ENCODE results near the gene KLK5. TPM values are rescaled to one million over a fixed set of nuclear protein-coding genes. Genes with fewer than 3 reads are reported as not detected.

KLK5 gene
- total and polyA plus RNA-seq, 4 donors, result not detected

- peaks cover 0 to 4% (median 3%) of the 10 kb centered on the region in 4 donors for H3K27me3 ChIP-seq (ENCODE audit: control insufficient read depth in 4 of 4, insufficient read depth in 4 of 4, low read length in 3 of 4)
- no peak overlapping the region for H3K9ac ChIP-seq (ENCODE audit: low read depth in 1 of 2, low read length in 2 of 2)
- no peaks in the 10 kb centered on the region for H3K9me3 ChIP-seq (ENCODE audit: control insufficient read depth in 4 of 4, low read length in 3 of 4)
- H3K4me3 ChIP-seq (ENCODE audit: low read depth in 1 of 3, low read length in 3 of 3), result no peak overlapping the region
- DNase-seq (ENCODE audit: low spot score), result peak; percentile 73
- H3K27ac ChIP-seq (ENCODE audit: low read depth in 1 of 2, low read length in 2 of 2), result no peak overlapping the region
- TF ChIP-seq RXRA (IDR thresholded peaks at IDR 0.05) (no peak), RAD21 (IDR thresholded peaks at IDR 0.05) (peak; percentile 85 to 89), CTCF (IDR thresholded peaks at IDR 0.05; ENCODE audit: low read depth, low read length, missing input control) (peak; percentile 85)
- H3K4me1 ChIP-seq (ENCODE audit: control insufficient read depth in 4 of 4, insufficient read depth in 4 of 4, low read length in 3 of 4), result no peaks in the 10 kb centered on the region
- 29% methylated on average over 21 of the region's 21 CpGs for whole genome bisulfite sequencing
- no peaks in the 10 kb centered on the region for H3K36me3 ChIP-seq (ENCODE audit: control insufficient read depth in 4 of 4, insufficient read depth in 3 of 4, low read depth in 1 of 4, low read length in 3 of 4)
Measured at GRCh38 chr19:50922317-50922853, 30.5 kb downstream of the KLK5 start.

GRCh38 chr19:50921426-50922316 is 31.2 kb downstream of the KLK5 start:
- Histone ChIP-seq H3K9me3 (ENCODE audit: control insufficient read depth in 4 of 4, low read length in 3 of 4) (no peaks in the 10 kb centered on the region), H3K4me3 (ENCODE audit: low read depth in 1 of 3, low read length in 3 of 3) (no peak overlapping the region), H3K27me3 (ENCODE audit: control insufficient read depth in 4 of 4, insufficient read depth in 4 of 4, low read length in 3 of 4) (peaks cover 0 to 4% (median 3%) of the 10 kb centered on the region in 4 donors), H3K36me3 (ENCODE audit: control insufficient read depth in 4 of 4, insufficient read depth in 3 of 4, low read depth in 1 of 4, low read length in 3 of 4) (no peaks in the 10 kb centered on the region), H3K27ac (ENCODE audit: low read depth in 1 of 2, low read length in 2 of 2) (no peak overlapping the region), H3K9ac (ENCODE audit: low read depth in 1 of 2, low read length in 2 of 2) (no peak overlapping the region), H3K4me1 (ENCODE audit: control insufficient read depth in 4 of 4, insufficient read depth in 4 of 4, low read length in 3 of 4) (no peaks in the 10 kb centered on the region)
- no peak for DNase-seq (ENCODE audit: low spot score)
- TF ChIP-seq SP1 (IDR thresholded peaks at IDR 0.05) (no peak), HNF4A (conservative IDR thresholded peaks at IDR 0.05) (no peak)
- WGBS, result 7% methylated on average over 12 of the region's 12 CpGs

GRCh38 chr19:50916069-50916468 is 36.8 kb downstream of the KLK5 start:
- no peak overlapping the region for H3K9ac ChIP-seq (ENCODE audit: low read depth in 1 of 2, low read length in 2 of 2)
- no peaks in the 10 kb centered on the region for H3K36me3 ChIP-seq (ENCODE audit: control insufficient read depth in 4 of 4, insufficient read depth in 3 of 4, low read depth in 1 of 4, low read length in 3 of 4)
- no peak overlapping the region for H3K4me3 ChIP-seq (ENCODE audit: low read depth in 1 of 3, low read length in 3 of 3)
- DNase-seq (ENCODE audit: low spot score), result no peak
- peaks cover 0 to 10% (median 7%) of the 10 kb centered on the region in 4 donors for H3K27me3 ChIP-seq (ENCODE audit: control insufficient read depth in 4 of 4, insufficient read depth in 4 of 4, low read length in 3 of 4)
- H3K27ac ChIP-seq (ENCODE audit: low read depth in 1 of 2, low read length in 2 of 2), result no peak overlapping the region
- H3K9me3 ChIP-seq (ENCODE audit: control insufficient read depth in 4 of 4, low read length in 3 of 4), result no peaks in the 10 kb centered on the region
- H3K4me1 ChIP-seq (ENCODE audit: control insufficient read depth in 4 of 4, insufficient read depth in 4 of 4, low read length in 3 of 4), result no peaks in the 10 kb centered on the region
- WGBS, result 70% methylated on average over 2 of the region's 2 CpGs
- TF ChIP-seq CTCF (IDR thresholded peaks at IDR 0.05; ENCODE audit: low read depth, low read length, missing input control) (no peak), FOXA2 (IDR thresholded peaks at IDR 0.05) (no peak), HNF4G (IDR thresholded peaks at IDR 0.05) (no peak), REST (IDR thresholded peaks at IDR 0.05) (no peak), ATF3 (IDR thresholded peaks at IDR 0.05) (no peak), MAX (IDR thresholded peaks at IDR 0.05) (no peak), HNF4A (conservative IDR thresholded peaks at IDR 0.05) (no peak), NR2F2 (IDR thresholded peaks at IDR 0.05) (no peak), TAF1 (conservative IDR thresholded peaks at IDR 0.05) (no peak), EGR1 (IDR thresholded peaks at IDR 0.05; ENCODE audit: low read depth in 2 of 2) (no peak), ZBTB33 (IDR thresholded peaks at IDR 0.05) (no peak), GABPA (IDR thresholded peaks at IDR 0.05 in 1 of 2, conservative IDR thresholded peaks at IDR 0.05 in 1 of 2) (no peak), YY1 (IDR thresholded peaks at IDR 0.05) (no peak), RXRA (IDR thresholded peaks at IDR 0.05) (no peak), SP1 (IDR thresholded peaks at IDR 0.05) (no peak)

Data from liver (tissue), 9 donors.